OCI-LY7 (cell line): ENCODE data around the gene WDR87.

Experiments
- EZH2phosphoT487 ChIP-seq: fragments of 200-600 bp; sonication (generic); IDR thresholded peaks from 2 replicates; pipeline ENCODE4 v1.6.1; 2018; ENCODE audit warnings: low read depth, borderline replicate concordance, mild to moderate bottlenecking, mixed run types, antibody characterized with exemption, low read length, moderate library complexity, mixed read lengths
- TF ChIP-seq, protein P1 (sequence below): fragments of 200-600 bp; sonication (generic); conservative IDR thresholded peaks from 2 replicates; pipeline ENCODE4 v1.5.1; 2014; ENCODE audit warnings: mild to moderate bottlenecking, antibody characterized with exemption, low read length, moderate library complexity, mixed read lengths

DNA sequence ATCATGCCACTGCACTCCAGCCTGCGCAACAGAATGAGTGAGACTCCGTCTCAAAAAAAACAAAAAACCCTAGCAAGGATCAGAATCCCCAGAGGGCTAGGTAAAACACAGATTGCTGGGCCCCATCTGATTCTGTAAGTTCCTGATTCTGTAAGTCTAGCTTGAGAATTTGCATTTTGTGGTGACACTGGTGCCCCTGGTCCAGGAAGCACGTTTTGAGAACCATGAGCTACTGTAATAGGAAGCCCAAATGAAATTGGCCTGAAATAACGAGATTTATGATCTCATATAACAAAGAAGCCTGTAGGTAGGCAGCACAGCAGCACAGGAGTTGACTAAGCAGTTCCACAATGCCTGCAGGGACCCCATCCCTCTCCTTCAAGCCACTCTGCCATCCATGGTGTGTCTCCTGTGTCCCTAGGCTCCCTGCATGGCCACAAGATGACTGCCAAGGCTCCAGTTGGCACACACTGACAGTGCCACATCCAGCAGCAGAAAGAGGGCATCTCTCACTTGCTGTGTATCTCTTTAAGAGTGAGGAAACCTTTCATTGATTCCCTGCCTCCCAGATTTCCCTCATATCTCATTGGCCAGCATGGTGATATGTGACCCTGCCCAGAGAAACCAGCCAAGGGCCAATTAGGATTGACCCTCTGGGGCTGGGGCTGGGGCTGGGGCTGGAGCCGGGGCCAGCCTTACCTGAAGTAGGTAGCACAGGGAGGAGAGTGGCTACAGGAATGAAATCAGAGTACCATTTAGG, 22.3 kb upstream of the WDR87 start:
- TF ChIP-seq, protein P1, sequence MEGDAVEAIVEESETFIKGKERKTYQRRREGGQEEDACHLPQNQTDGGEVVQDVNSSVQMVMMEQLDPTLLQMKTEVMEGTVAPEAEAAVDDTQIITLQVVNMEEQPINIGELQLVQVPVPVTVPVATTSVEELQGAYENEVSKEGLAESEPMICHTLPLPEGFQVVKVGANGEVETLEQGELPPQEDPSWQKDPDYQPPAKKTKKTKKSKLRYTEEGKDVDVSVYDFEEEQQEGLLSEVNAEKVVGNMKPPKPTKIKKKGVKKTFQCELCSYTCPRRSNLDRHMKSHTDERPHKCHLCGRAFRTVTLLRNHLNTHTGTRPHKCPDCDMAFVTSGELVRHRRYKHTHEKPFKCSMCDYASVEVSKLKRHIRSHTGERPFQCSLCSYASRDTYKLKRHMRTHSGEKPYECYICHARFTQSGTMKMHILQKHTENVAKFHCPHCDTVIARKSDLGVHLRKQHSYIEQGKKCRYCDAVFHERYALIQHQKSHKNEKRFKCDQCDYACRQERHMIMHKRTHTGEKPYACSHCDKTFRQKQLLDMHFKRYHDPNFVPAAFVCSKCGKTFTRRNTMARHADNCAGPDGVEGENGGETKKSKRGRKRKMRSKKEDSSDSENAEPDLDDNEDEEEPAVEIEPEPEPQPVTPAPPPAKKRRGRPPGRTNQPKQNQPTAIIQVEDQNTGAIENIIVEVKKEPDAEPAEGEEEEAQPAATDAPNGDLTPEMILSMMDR: no peak
- TF ChIP-seq EZH2phosphoT487: no peak
